GM12878 (cell line): ENCODE measurements around the gene GPAT3. TPM values are rescaled to one million over a fixed set of nuclear protein-coding genes. Genes with fewer than 3 reads are reported as not detected.

ENCODE experiments used
- ATAC-seq: fragments of 200-7000 bp; cut with Tn5 transposase; 3 replicates; pipeline ENCODE4 v1.9.1; 2020; ENCODE audit warnings: mild to moderate bottlenecking, moderate library complexity
- BruUV-seq: library from RNA; stranded (reverse); fragments of 400-500 nt; replicated peaks from 2 replicates; lab custom pipeline; 2021; lab: Mats Ljungman, UMichigan
- CTCF ChIA-PET: fragments of 300-600 bp; sonication (Branson Sonifier 250); formaldehyde crosslinking; extraction: SDS; loops from one replicate; lab custom pipeline; 2021; ENCODE audit warnings: inconsistent platforms; lab: Yijun Ruan, JAX
- POLR2A ChIA-PET: fragments of 350-600 bp; formaldehyde crosslinking; extraction: SDS; loops from one replicate; lab custom pipeline; 2021; ENCODE audit warnings: inconsistent platforms; lab: Charles Lee
- RAD21 ChIA-PET: fragments of 300-600 bp; sonication (Branson Sonifier 250); formaldehyde crosslinking; loops from one replicate; lab custom pipeline; 2023; ENCODE audit warnings: antibody characterized with exemption; ENCODE audit not compliant: unreplicated experiment; lab: Charles Lee
- SMC1A ChIA-PET: fragments of 300-600 bp; sonication (Branson Sonifier 250); formaldehyde crosslinking; loops from one replicate; lab custom pipeline; 2023; ENCODE audit not compliant: unreplicated experiment, uncharacterized antibody; lab: Charles Lee
- DNase-seq: peaks from one replicate; pipeline ENCODE4 v3.0.0-alpha.2; 2011; ENCODE audit warnings: low read depth, low spot score
- FAIRE-seq: peaks from 3 replicates; lab custom pipeline; 2011; peaks lifted over from hg19 to GRCh38; lab: Jason Lieb, UNC
- H2AFZ ChIP-seq: 2 replicates; pipeline ENCODE4 v1.6.0; 2011; ENCODE audit warnings: low read depth, low read length, control low read depth; ENCODE audit not compliant: control insufficient read depth
- H3K27ac ChIP-seq: 2 replicates; pipeline ENCODE4 v1.5.1; 2011; ENCODE audit warnings: control low read depth; ENCODE audit not compliant: control insufficient read depth, insufficient read depth
- H3K27me3 ChIP-seq, 2 experiments: replicated peaks in 1 of 2; 2 replicates each; pipeline versions ENCODE4 v1.6.0 to v1.6.1; 2011; ENCODE audit warnings: low read length in 1 of 2; ENCODE audit not compliant: control insufficient read depth in 2 of 2, insufficient read depth in 2 of 2
- H3K36me3 ChIP-seq, 2 experiments: 2 replicates each; pipeline ENCODE4 v1.5.1; 2011; ENCODE audit warnings: low read length in 1 of 2; ENCODE audit not compliant: control insufficient read depth in 2 of 2, insufficient read depth in 2 of 2
- H3K4me1 ChIP-seq: 2 replicates; pipeline ENCODE4 v1.6.1; 2011; ENCODE audit warnings: mild to moderate bottlenecking, low read length, moderate library complexity, mixed read lengths; ENCODE audit not compliant: control insufficient read depth, insufficient read depth
- H3K4me2 ChIP-seq: 2 replicates; pipeline ENCODE4 v1.6.0; 2011; ENCODE audit warnings: control low read depth; ENCODE audit not compliant: control insufficient read depth, insufficient read depth
- H3K4me3 ChIP-seq: fragments of 200-600 bp; sonication (generic); 2 replicates; pipeline ENCODE4 v1.5.1; 2016
- H3K79me2 ChIP-seq: 2 replicates; pipeline ENCODE4 v1.6.0; 2011; ENCODE audit warnings: low read length; ENCODE audit not compliant: control insufficient read depth, insufficient read depth
- H3K9ac ChIP-seq: 2 replicates; pipeline ENCODE4 v1.8.0; 2011; ENCODE audit warnings: low read length, control low read depth, mixed read lengths; ENCODE audit not compliant: control insufficient read depth, insufficient read depth
- H3K9me3 ChIP-seq: replicated peaks from 3 replicates; pipeline ENCODE4 v1.5.1; 2011; ENCODE audit warnings: mild to moderate bottlenecking, low read length; ENCODE audit not compliant: control insufficient read depth, insufficient read depth
- H4K20me1 ChIP-seq: 2 replicates; pipeline ENCODE4 v1.6.0; 2011; ENCODE audit not compliant: control insufficient read depth, insufficient read depth
- CTCF ChIP-seq, 3 experiments: IDR thresholded peaks in 2 of 3; conservative IDR thresholded peaks in 1 of 3; 2 replicates each; pipeline ENCODE4 v1.5.1; 2011; ENCODE audit warnings: low read depth in 3 of 3, low read length in 3 of 3, mild to moderate bottlenecking in 3 of 3, control low read depth in 2 of 3, moderate library complexity in 2 of 3, inconsistent platforms in 1 of 3, mixed read lengths in 1 of 3; ENCODE audit not compliant: control insufficient read depth in 2 of 3, insufficient read depth in 1 of 3; ENCODE audit errors: extremely low read depth in 1 of 3
- ELK1 ChIP-seq: IDR thresholded peaks from 2 replicates; pipeline ENCODE4 v1.6.1; 2012; ENCODE audit warnings: low read depth, low read length, improper control_type of control experiment
- KAT2A ChIP-seq: conservative IDR thresholded peaks from 2 replicates; pipeline ENCODE4 v1.6.1; 2011; ENCODE audit warnings: low read depth, low read length; ENCODE audit not compliant: control insufficient read depth
- MAX ChIP-seq: IDR thresholded peaks from 2 replicates; pipeline ENCODE4 v1.6.1; 2012; ENCODE audit warnings: low read depth, low read length, improper control_type of control experiment
- MYC ChIP-seq: IDR thresholded peaks from 2 replicates; pipeline ENCODE4 v1.6.1; 2011; ENCODE audit warnings: mild to moderate bottlenecking, low read length, moderate library complexity, inconsistent platforms; ENCODE audit not compliant: insufficient read depth, insufficient replicate concordance, insufficient read length, severe bottlenecking
- NFXL1 ChIP-seq: fragments of 450-650 bp; IDR thresholded peaks from 2 replicates; pipeline ENCODE4 v1.6.1; 2017; ENCODE audit warnings: antibody characterized with exemption, mild to moderate bottlenecking, borderline replicate concordance
- NFYA ChIP-seq: IDR thresholded peaks from 2 replicates; pipeline ENCODE4 v1.6.1; 2011; ENCODE audit warnings: low read depth, mild to moderate bottlenecking, low read length, improper control_type of control experiment, borderline replicate concordance
- POLR2AphosphoS2 ChIP-seq: IDR thresholded peaks from 2 replicates; pipeline ENCODE4 v1.6.1; 2011; ENCODE audit warnings: low read depth, mild to moderate bottlenecking, low read length, improper control_type of control experiment, moderate library complexity
- SIX5 ChIP-seq: IDR thresholded peaks from 2 replicates; pipeline ENCODE4 v1.6.1; 2011; ENCODE audit warnings: mild to moderate bottlenecking, low read depth, low read length, moderate library complexity; ENCODE audit not compliant: severe bottlenecking
- SMAD1 ChIP-seq: fragments of 450-650 bp; IDR thresholded peaks from 2 replicates; pipeline ENCODE4 v1.6.1; 2018; ENCODE audit warnings: mild to moderate bottlenecking, low read depth; ENCODE audit not compliant: partially characterized antibody
- SREBF1 ChIP-seq: IDR thresholded peaks from 2 replicates; pipeline ENCODE4 v1.6.1; 2012; ENCODE audit warnings: mild to moderate bottlenecking, low read length
- TAF1 ChIP-seq: IDR thresholded peaks from 2 replicates; pipeline ENCODE4 v1.6.1; 2011; ENCODE audit warnings: mild to moderate bottlenecking, low read depth, low read length, borderline replicate concordance
- WRNIP1 ChIP-seq: IDR thresholded peaks from 2 replicates; pipeline ENCODE4 v1.6.1; 2011; ENCODE audit warnings: low read depth, low read length, improper control_type of control experiment, borderline replicate concordance
- YBX1 ChIP-seq: fragments of 450-650 bp; IDR thresholded peaks from 2 replicates; pipeline ENCODE4 v1.6.1; 2016; ENCODE audit warnings: antibody characterized with exemption
- ZNF217 ChIP-seq: fragments of 450-650 bp; IDR thresholded peaks from 2 replicates; pipeline ENCODE4 v1.6.1; 2017; ENCODE audit warnings: antibody characterized with exemption, mild to moderate bottlenecking
- WGBS: methylation state at CpG from one replicate; pipeline ENCODE4 v1.1.6; 2016; ENCODE audit warnings: low lambda C conversion rate; ENCODE audit not compliant: insufficient replicate concordance, insufficient coverage; ENCODE audit errors: missing lambda C conversion rate; 5-methylcytosine and 5-hydroxymethylcytosine counted together
- in situ Hi-C: fragments of 300-500 bp; cut with MboI; formaldehyde crosslinking; loops from 9 replicates; pipeline ENCODE4 v1.14.3; 2018; ENCODE audit warnings: mixed read lengths
- intact Hi-C: fragments of 100-400 bp; cut with micrococcal nuclease; formaldehyde crosslinking; loops from one replicate; pipeline ENCODE4 v1.14.2; 2022; ENCODE audit not compliant: unreplicated experiment
- polyA plus RNA-seq, 11 experiments: library from polyadenylated mRNA; depleted of rRNA in 4 of 11; unstranded in 6 of 11; stranded (reverse) in 5 of 11; fragments of >200 nt; fragmentation: Nextera tagmentation in 4 of 11; fragmentation: Illumina TruSeq in 1 of 11; extraction: Ambion mirVana in 4 of 11; extraction: Trizol in 1 of 11; gene quantifications; 1 replicate in 1 of 11; 2 replicates in 10 of 11; pipeline versions ENCODE4 v1.2.1 to v1.2.3, GENCODE V29; 2011 to 2016; ENCODE audit warnings: inconsistent platforms in 2 of 11, missing spikeins in 2 of 11, low read depth in 1 of 11
- total RNA-seq, 4 experiments: library from RNA; depleted of rRNA in 3 of 4; stranded (reverse); fragments of >200 nt in 3 of 4; fragmentation: Illumina TruSeq in 1 of 4; extraction: Trizol in 1 of 4; gene quantifications; 2 replicates each; pipeline versions ENCODE4 v1.2.1 to v1.2.3, GENCODE V29; 2013 to 2021
- TF ChIP-seq, protein P1 (sequence below): fragments of 450-650 bp; IDR thresholded peaks from 2 replicates; pipeline ENCODE4 v1.6.1; 2014; ENCODE audit warnings: mild to moderate bottlenecking
- TF ChIP-seq, protein P2 (sequence below): fragments of 450-650 bp; IDR thresholded peaks from 2 replicates; pipeline ENCODE4 v1.6.1; 2017; ENCODE audit warnings: antibody characterized with exemption, mild to moderate bottlenecking, moderate library complexity

GPAT3 gene
- total and polyA plus RNA-seq, 10 of the 15 experiments (the other 5 are each of a cell fraction or from before 2014, with no cell fraction given) = 0.26 to 1.1 (median 0.52) TPM

DNA sequence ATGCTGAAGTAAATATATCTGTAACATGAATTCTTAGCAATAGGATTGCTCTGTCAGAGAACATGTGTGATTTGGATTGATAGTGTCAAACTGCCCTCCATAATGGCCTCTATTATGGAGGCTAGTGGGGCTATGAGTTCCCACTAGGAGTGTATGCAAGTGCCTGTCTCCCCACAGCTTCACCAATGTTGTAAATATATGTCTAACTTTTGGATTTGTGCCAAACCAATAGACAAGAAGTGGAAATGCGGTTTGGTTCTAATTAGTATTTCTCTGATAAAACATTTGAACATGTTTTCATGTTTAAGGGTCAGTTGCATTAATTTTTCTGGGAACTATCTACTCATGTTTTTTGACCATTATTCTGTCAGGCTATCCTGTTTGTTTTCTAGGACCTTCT lies 28.1 kb downstream of the GPAT3 start:
- Histone ChIP-seq H3K4me2 (no peak overlapping the region), H4K20me1 (no peaks in the 10 kb centered on the region), H3K27me3 (no peaks in the 10 kb centered on the region), H3K36me3 (no peaks in the 10 kb centered on the region)
- intact Hi-C loops (no loop called here), in situ Hi-C loops (no loop called here)
- RAD21 ChIA-PET = no interaction called here
- no peak for ATAC-seq
- FAIRE-seq = no peak
- SMC1A ChIA-PET = interaction anchor here (1.8 to 1.9 kb wide), 2 partner anchors 16 to 18 kb away, joined by 3 to 4 read pairs; no protein-coding TSS in a partner anchor
- TF ChIP-seq MYC = no peak
- TF ChIP-seq, protein P1, sequence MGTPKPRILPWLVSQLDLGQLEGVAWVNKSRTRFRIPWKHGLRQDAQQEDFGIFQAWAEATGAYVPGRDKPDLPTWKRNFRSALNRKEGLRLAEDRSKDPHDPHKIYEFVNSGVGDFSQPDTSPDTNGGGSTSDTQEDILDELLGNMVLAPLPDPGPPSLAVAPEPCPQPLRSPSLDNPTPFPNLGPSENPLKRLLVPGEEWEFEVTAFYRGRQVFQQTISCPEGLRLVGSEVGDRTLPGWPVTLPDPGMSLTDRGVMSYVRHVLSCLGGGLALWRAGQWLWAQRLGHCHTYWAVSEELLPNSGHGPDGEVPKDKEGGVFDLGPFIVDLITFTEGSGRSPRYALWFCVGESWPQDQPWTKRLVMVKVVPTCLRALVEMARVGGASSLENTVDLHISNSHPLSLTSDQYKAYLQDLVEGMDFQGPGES = no peak
- TF ChIP-seq TAF1 = no peak
- TF ChIP-seq WRNIP1 = no peak
- TF ChIP-seq NFYA = no peak
- no peak for TF ChIP-seq MAX
- TF ChIP-seq POLR2AphosphoS2 = no peak
- no peak for TF ChIP-seq CTCF (IDR thresholded peaks at IDR 0.05 in 2 of 3, conservative IDR thresholded peaks at IDR 0.05 in 1 of 3; ENCODE audit: control insufficient read depth in 2 of 3, extremely low read depth in 1 of 3, insufficient read depth in 1 of 3, low read depth in 3 of 3, low read length in 3 of 3)
- no peak for TF ChIP-seq SMAD1
- TF ChIP-seq NFXL1 = no peak
- TF ChIP-seq SREBF1 = no peak
- no peak for TF ChIP-seq ZNF217
- no peak for TF ChIP-seq KAT2A
- TF ChIP-seq ELK1 = no peak
- TF ChIP-seq, protein P2, sequence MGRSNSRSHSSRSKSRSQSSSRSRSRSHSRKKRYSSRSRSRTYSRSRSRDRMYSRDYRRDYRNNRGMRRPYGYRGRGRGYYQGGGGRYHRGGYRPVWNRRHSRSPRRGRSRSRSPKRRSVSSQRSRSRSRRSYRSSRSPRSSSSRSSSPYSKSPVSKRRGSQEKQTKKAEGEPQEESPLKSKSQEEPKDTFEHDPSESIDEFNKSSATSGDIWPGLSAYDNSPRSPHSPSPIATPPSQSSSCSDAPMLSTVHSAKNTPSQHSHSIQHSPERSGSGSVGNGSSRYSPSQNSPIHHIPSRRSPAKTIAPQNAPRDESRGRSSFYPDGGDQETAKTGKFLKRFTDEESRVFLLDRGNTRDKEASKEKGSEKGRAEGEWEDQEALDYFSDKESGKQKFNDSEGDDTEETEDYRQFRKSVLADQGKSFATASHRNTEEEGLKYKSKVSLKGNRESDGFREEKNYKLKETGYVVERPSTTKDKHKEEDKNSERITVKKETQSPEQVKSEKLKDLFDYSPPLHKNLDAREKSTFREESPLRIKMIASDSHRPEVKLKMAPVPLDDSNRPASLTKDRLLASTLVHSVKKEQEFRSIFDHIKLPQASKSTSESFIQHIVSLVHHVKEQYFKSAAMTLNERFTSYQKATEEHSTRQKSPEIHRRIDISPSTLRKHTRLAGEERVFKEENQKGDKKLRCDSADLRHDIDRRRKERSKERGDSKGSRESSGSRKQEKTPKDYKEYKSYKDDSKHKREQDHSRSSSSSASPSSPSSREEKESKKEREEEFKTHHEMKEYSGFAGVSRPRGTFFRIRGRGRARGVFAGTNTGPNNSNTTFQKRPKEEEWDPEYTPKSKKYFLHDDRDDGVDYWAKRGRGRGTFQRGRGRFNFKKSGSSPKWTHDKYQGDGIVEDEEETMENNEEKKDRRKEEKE = no peak
- no peak for TF ChIP-seq SIX5
- no peak for TF ChIP-seq YBX1
- TF ChIP-seq, all 136 proteins: peak for 0
- Histone ChIP-seq H3K4me1 (no peaks in the 10 kb centered on the region), H2AFZ (no peak overlapping the region), H3K79me2 (no peaks in the 10 kb centered on the region), H3K27ac (no peak overlapping the region), H3K4me3 (no peak overlapping the region), H3K9ac (no peak overlapping the region), H3K9me3 (no peaks in the 10 kb centered on the region)
- no peak for DNase-seq
- BruUV-seq = no TSS peak
- CTCF ChIA-PET = no interaction called here
- POLR2A ChIA-PET = no interaction called here
- 56% methylated on average over 1 of the region's 1 CpG for WGBS
